Type B pancreatic cell (in vitro differentiated cells): ENCODE measurements around the gene RBM45. TPM values are rescaled to one million over a fixed set of nuclear protein-coding genes. Genes with fewer than 3 reads are reported as not detected.

Source experiments
- DNase-seq: peaks from one replicate; pipeline ENCODE4 v3.0.0; 2021; ENCODE audit warnings: mixed read lengths; ENCODE audit not compliant: unreplicated experiment; ENCODE audit errors: extremely low spot score
- H3K27ac Mint-ChIP-seq: 2 replicates; pipeline ENCODE4 v1.8.0; 2021; ENCODE audit warnings: mild to moderate bottlenecking, mixed read lengths
- H3K27me3 Mint-ChIP-seq: 2 replicates; pipeline ENCODE4 v1.8.0; 2021; ENCODE audit warnings: mixed read lengths
- H3K36me3 Mint-ChIP-seq: 2 replicates; pipeline ENCODE4 v1.8.0; 2021; ENCODE audit warnings: mixed read lengths
- H3K4me1 Mint-ChIP-seq: one replicate; pipeline ENCODE4 v1.8.0; 2021; ENCODE audit warnings: mixed read lengths; ENCODE audit not compliant: unreplicated experiment
- H3K4me3 Mint-ChIP-seq: 2 replicates; pipeline ENCODE4 v1.8.0; 2021; ENCODE audit warnings: mild to moderate bottlenecking, mixed read lengths
- H3K9me3 Mint-ChIP-seq: 2 replicates; pipeline ENCODE4 v1.8.0; 2021; ENCODE audit warnings: mixed read lengths
- CTCF ChIP-seq: fragments of 200-600 bp; sonication (generic); conservative IDR thresholded peaks from 2 replicates; pipeline ENCODE4 v1.5.0; 2021; ENCODE audit warnings: antibody characterized with exemption, mild to moderate bottlenecking
- total RNA-seq: library from RNA; stranded (reverse); gene quantifications from 2 replicates; pipeline ENCODE4 v1.2.1, GENCODE V29; 2021; ENCODE audit warnings: low replicate concordance

RBM45 gene
- total RNA-seq, 1 donor from 2014 or later: 15.1 TPM

- Mint-ChIP-seq H3K9me3 (no peaks in the 10 kb centered on the region), H3K27me3 (no peaks in the 10 kb centered on the region), H3K4me3 (no peak overlapping the region), H3K36me3 (no peaks in the 10 kb centered on the region), H3K27ac (no peak overlapping the region), H3K4me1 (peaks cover 16% of the 10 kb centered on the region)
- DNase-seq: no peak
- TF ChIP-seq CTCF: no peak
These were observed 1.6 kb upstream of the RBM45 start for GRCh38 chr2:178110681-178111080.

GRCh38 chr2:178111743-178112142 lies 494 bp upstream of the RBM45 start:
- TF ChIP-seq CTCF: no peak
- H3K27ac Mint-ChIP-seq: peak overlapping the region; percentile 79
- peak overlapping the region; percentile 90 for H3K4me3 Mint-ChIP-seq
- no peaks in the 10 kb centered on the region for H3K9me3 Mint-ChIP-seq
- H3K4me1 Mint-ChIP-seq: peaks cover 16% of the 10 kb centered on the region
- no peaks in the 10 kb centered on the region for H3K27me3 Mint-ChIP-seq
- H3K36me3 Mint-ChIP-seq: no peaks in the 10 kb centered on the region
- no peak for DNase-seq

GRCh38 chr2:178114462-178114861 lies 2.2 kb downstream of the RBM45 start:
- H3K9me3 Mint-ChIP-seq: no peaks in the 10 kb centered on the region
- peak overlapping the region; percentile 65 for H3K4me3 Mint-ChIP-seq
- DNase-seq: no peak
- H3K36me3 Mint-ChIP-seq: peaks cover 4% of the 10 kb centered on the region
- TF ChIP-seq CTCF: no peak
- H3K27me3 Mint-ChIP-seq: no peaks in the 10 kb centered on the region
- peaks cover 16% of the 10 kb centered on the region for H3K4me1 Mint-ChIP-seq
- H3K27ac Mint-ChIP-seq: no peak overlapping the region

GRCh38 chr2:178115271-178115670 lies 3.0 kb downstream of the RBM45 start:
- Mint-ChIP-seq H3K27ac (no peak overlapping the region), H3K36me3 (peaks cover 4% of the 10 kb centered on the region), H3K27me3 (no peaks in the 10 kb centered on the region), H3K9me3 (no peaks in the 10 kb centered on the region), H3K4me3 (no peak overlapping the region), H3K4me1 (peaks cover 12% of the 10 kb centered on the region)
- no peak for DNase-seq
- TF ChIP-seq CTCF: no peak

GRCh38 chr2:178117725-178118124 lies 5.5 kb downstream of the RBM45 start:
- H3K36me3 Mint-ChIP-seq: peaks cover 4% of the 10 kb centered on the region
- no peak for DNase-seq
- no peak overlapping the region for H3K27ac Mint-ChIP-seq
- H3K9me3 Mint-ChIP-seq: no peaks in the 10 kb centered on the region
- no peaks in the 10 kb centered on the region for H3K27me3 Mint-ChIP-seq
- H3K4me3 Mint-ChIP-seq: no peak overlapping the region
- TF ChIP-seq CTCF: no peak
- peaks cover 9% of the 10 kb centered on the region for H3K4me1 Mint-ChIP-seq
